Measurements from ENCODE around the gene EIF4B.
"Not testable (repeated sequence)": the region's sequence is repeated elsewhere in the genome, so short reads cannot be mapped to it uniquely, and the experiment has no call there.

Gene EIF4B

DNA sequence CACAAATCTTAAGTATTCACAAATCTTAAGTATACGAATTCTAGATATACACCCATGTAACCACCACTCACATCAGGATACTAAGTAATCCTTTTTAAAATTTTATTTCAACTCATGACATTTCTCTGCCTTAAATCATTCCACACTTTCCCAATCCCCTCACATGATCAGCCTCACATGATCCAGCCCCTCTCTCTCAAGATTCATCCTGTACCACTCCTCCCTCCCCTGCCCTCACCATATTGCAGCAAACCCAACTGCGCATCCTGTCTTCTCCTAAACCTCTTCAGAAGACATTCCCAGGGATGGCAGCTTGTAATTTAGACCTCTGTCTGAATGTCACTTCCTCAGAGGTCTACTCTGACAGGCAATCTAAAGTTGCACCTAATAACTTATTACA is 1.7 kb upstream of the EIF4B start:
- H3K9ac ChIP-seq (ENCODE audit: low read depth, low read length): no peak overlapping the region
- H3K4me3 ChIP-seq (ENCODE audit: low read length): peak overlapping the region; percentile 99
- H3K4me1 ChIP-seq (ENCODE audit: control insufficient read depth, insufficient read depth, low read length): peaks cover 26% of the 10 kb centered on the region
- H3K36me3 ChIP-seq (ENCODE audit: insufficient read depth, low read length): peaks cover 12% of the 10 kb centered on the region
- H3K4me2 ChIP-seq (ENCODE audit: low read length): peak overlapping the region; percentile 96
- H3K9me3 ChIP-seq (replicated peaks; ENCODE audit: low read length): no peaks in the 10 kb centered on the region
- H3K27me3 ChIP-seq (ENCODE audit: control insufficient read depth, insufficient read depth, low read length): peaks cover 2% of the 10 kb centered on the region

DNA sequence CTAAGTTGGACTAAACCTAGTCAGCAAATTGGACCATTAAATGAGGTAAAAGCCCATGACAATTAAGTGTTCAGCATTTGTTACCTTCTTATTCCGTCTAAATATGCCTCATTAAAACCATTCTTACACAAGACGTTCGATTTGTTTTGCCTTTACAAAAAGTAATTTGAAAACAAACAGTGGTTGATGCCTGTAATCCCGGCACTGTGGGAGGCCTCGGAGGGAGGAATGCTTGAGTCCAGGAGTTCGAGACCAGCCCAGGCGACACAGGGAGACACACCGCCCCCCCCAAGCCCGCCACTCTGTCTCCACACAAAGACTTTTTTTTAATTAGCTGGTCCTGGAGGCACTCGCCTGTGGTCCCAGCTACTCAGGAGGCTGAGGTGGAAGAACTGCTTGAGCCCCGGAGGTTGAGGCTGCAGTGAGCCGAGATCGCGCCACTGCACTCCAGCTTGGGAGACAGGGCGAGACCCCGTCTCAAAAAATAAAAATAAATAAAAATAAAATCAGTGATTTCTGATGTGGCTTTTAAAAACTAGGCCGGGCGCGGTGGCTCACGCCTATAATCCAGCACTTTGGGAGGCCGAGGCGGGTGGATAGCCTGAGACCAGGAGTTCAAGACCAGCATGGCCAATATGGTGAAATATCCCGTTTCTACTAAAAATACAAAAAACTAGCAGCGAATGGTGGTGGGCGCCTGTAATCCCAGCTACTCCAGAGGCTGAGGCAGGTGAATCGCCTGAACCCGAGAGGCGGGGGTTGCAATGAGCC is 856 bp upstream of the EIF4B start:
- Histone ChIP-seq H3K4me1 (ENCODE audit: control insufficient read depth, insufficient read depth, low read length) (peaks cover 30% of the 10 kb centered on the region), H3K27me3 (ENCODE audit: control insufficient read depth, insufficient read depth, low read length) (no peaks in the 10 kb centered on the region), H3K9ac (ENCODE audit: low read depth, low read length) (peak overlapping the region; percentile 98), H3K36me3 (ENCODE audit: insufficient read depth, low read length) (peaks cover 19% of the 10 kb centered on the region), H3K9me3 (replicated peaks; ENCODE audit: low read length) (no peaks in the 10 kb centered on the region), H3K4me3 (ENCODE audit: low read length) (peak overlapping the region; percentile 99), H3K4me2 (ENCODE audit: low read length) (peak overlapping the region; percentile 96)

DNA sequence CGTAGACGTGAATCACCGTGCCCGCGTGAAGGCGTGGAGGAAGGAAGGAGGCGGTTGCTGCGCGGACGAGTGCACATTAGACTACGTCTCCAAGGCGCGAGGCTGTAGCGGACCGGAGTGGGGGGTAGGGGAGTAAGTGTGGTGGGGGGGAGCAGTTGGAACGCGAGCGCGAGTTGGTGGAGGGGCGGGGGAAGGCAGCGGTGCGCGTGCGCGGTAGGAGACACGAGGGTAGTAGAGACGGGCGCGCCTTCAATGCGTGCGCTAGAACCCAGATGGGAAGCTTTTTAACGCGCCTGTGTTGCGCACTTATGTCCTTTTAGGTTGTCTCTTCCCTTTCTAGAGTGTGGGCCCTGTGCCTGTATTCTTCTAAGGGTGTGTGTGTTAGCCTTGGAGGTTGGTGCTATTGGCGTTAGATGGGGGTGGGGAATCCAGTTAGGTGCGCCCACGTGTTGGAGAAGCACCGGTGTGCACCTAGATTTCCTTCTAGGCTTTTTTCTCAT is 604 bp downstream of the EIF4B start:
- peak overlapping the region; percentile 99 for H3K4me3 ChIP-seq (ENCODE audit: low read length)
- peak overlapping the region; percentile 99 for H3K9ac ChIP-seq (ENCODE audit: low read depth, low read length)
- H3K4me2 ChIP-seq (ENCODE audit: low read length): peak overlapping the region; percentile 86
- H3K4me1 ChIP-seq (ENCODE audit: control insufficient read depth, insufficient read depth, low read length): peaks cover 30% of the 10 kb centered on the region
- no peaks in the 10 kb centered on the region for H3K9me3 ChIP-seq (replicated peaks; ENCODE audit: low read length)
- H3K36me3 ChIP-seq (ENCODE audit: insufficient read depth, low read length): peaks cover 27% of the 10 kb centered on the region
- no peaks in the 10 kb centered on the region for H3K27me3 ChIP-seq (ENCODE audit: control insufficient read depth, insufficient read depth, low read length)

DNA sequence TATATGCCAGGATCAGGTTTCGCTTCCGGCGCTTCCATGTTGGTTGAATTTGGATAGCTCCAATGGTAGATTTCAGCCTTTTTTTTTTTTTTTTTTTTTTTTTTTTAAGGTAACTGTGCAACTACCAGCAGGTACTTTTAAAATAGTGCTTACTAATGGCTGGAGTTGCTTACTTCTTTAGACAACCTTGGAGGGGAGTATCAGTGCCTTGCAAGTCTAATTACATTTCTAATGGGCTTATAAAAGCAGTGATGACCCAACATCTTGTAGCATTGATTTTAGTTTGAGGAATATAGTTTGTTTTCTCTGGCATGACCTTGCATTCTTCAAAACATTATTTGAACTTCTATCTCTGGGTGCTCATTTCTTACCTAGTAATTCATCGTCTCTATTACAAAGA is 1.1 kb downstream of the EIF4B start:
- peak overlapping the region; percentile 99 for H3K4me3 ChIP-seq (ENCODE audit: low read length)
- H3K4me1 ChIP-seq (ENCODE audit: control insufficient read depth, insufficient read depth, low read length): peaks cover 30% of the 10 kb centered on the region
- no peaks in the 10 kb centered on the region for H3K27me3 ChIP-seq (ENCODE audit: control insufficient read depth, insufficient read depth, low read length)
- no peaks in the 10 kb centered on the region for H3K9me3 ChIP-seq (replicated peaks; ENCODE audit: low read length)
- peak overlapping the region; percentile 86 for H3K4me2 ChIP-seq (ENCODE audit: low read length)
- H3K36me3 ChIP-seq (ENCODE audit: insufficient read depth, low read length): peaks cover 27% of the 10 kb centered on the region
- peak overlapping the region; percentile 99 for H3K9ac ChIP-seq (ENCODE audit: low read depth, low read length)

DNA sequence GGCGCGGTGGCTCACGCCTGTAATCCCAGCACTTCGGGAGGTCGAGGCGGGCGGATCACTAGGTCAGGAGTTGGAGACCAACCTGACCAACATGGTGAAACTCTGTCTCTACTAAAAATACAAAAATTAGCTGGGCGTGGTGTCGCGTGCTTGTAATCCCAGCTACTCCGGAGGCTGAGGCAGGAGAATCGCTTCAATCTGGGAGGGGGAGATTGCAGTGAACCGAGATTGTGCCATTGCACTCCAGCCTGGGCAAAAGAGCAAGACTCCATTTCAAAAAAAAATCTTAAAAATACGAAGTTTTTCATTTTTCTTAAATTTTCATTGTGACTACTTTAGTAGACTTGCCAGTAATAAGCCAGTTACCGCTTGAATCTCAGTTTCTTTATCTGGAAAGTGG is 2.5 kb downstream of the EIF4B start:
- H3K4me3 ChIP-seq (ENCODE audit: low read length); H3K27me3 ChIP-seq (ENCODE audit: control insufficient read depth, insufficient read depth, low read length); H3K9me3 ChIP-seq (replicated peaks; ENCODE audit: low read length); H3K9ac ChIP-seq (ENCODE audit: low read depth, low read length): not testable (repeated sequence)
- peaks cover 30% of the 10 kb centered on the region for H3K4me1 ChIP-seq (ENCODE audit: control insufficient read depth, insufficient read depth, low read length)
- peak overlapping the region; percentile 86 for H3K4me2 ChIP-seq (ENCODE audit: low read length)
- peaks cover 32% of the 10 kb centered on the region for H3K36me3 ChIP-seq (ENCODE audit: insufficient read depth, low read length)

DNA sequence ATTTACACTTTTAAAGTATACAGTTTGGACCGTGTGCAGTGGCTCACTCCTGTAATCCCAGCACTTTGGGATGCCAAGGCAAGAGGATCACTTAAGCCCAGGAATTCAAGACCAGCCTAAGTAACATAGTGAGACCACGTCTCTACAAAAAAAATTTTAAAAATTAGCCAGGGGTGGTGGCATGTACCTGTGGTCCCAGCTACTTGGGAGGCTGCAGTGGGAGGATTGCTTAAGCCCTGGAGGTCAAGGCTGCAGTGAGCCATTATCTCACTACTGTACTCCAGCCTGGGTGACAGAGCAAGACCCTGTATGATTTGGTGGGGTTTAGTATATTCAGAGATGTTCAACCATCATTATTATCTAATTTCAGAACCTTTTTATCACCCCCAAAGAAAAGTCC is 4.7 kb downstream of the EIF4B start:
- Histone ChIP-seq H3K9me3 (replicated peaks; ENCODE audit: low read length) (no peaks in the 10 kb centered on the region), H3K4me3 (ENCODE audit: low read length) (no peak overlapping the region), H3K4me2 (ENCODE audit: low read length) (no peak overlapping the region), H3K27me3 (ENCODE audit: control insufficient read depth, insufficient read depth, low read length) (no peaks in the 10 kb centered on the region), H3K36me3 (ENCODE audit: insufficient read depth, low read length) (peaks cover 34% of the 10 kb centered on the region), H3K4me1 (ENCODE audit: control insufficient read depth, insufficient read depth, low read length) (peaks cover 16% of the 10 kb centered on the region), H3K9ac (ENCODE audit: low read depth, low read length) (no peak overlapping the region)

DNA sequence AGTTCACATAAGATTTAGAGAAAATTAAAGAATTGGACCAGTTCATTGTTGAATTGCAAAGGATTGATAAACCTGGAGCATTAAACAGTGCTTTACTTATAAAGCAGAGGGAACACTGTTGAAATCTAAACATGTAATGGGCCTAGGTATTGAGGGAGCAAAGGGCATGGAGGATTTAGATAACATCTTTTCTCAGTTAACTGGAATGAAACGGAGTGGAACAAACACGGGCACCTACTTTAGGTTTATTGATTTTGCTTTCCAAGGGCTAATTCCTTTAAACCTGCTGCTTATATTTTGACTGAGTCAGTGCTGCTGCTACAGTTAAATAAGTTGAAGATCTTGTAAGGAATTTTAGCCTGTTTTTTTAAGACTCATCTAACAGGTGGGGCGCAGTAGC is 5.6 kb downstream of the EIF4B start:
- no peak overlapping the region for H3K4me2 ChIP-seq (ENCODE audit: low read length)
- H3K4me3 ChIP-seq (ENCODE audit: low read length): no peak overlapping the region
- H3K9ac ChIP-seq (ENCODE audit: low read depth, low read length): no peak overlapping the region
- peaks cover 16% of the 10 kb centered on the region for H3K4me1 ChIP-seq (ENCODE audit: control insufficient read depth, insufficient read depth, low read length)
- H3K27me3 ChIP-seq (ENCODE audit: control insufficient read depth, insufficient read depth, low read length): no peaks in the 10 kb centered on the region
- no peaks in the 10 kb centered on the region for H3K9me3 ChIP-seq (replicated peaks; ENCODE audit: low read length)
- peaks cover 42% of the 10 kb centered on the region for H3K36me3 ChIP-seq (ENCODE audit: insufficient read depth, low read length)

DNA sequence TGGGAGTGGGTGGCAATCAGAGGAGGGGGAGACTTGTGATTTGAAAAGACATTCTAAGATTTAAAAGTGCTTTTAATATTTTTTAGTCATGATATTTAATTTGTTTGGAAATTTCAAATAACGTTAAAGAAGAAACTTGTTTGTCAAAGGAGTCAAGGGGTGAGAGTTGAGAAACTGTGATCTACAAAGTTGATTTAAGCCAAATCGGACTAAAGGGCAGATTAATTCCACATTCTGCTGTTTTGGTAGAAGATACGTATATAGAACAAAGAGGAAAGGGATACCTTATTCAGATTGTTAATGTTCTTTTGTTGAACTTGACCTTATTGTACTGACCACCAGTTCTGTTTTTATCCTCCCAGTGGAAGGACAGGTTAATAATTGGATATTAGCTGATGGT is 6.7 kb downstream of the EIF4B start:
- no peaks in the 10 kb centered on the region for H3K9me3 ChIP-seq (replicated peaks; ENCODE audit: low read length)
- H3K27me3 ChIP-seq (ENCODE audit: control insufficient read depth, insufficient read depth, low read length): no peaks in the 10 kb centered on the region
- H3K4me3 ChIP-seq (ENCODE audit: low read length): no peak overlapping the region
- no peak overlapping the region for H3K9ac ChIP-seq (ENCODE audit: low read depth, low read length)
- H3K4me2 ChIP-seq (ENCODE audit: low read length): no peak overlapping the region
- peaks cover 11% of the 10 kb centered on the region for H3K4me1 ChIP-seq (ENCODE audit: control insufficient read depth, insufficient read depth, low read length)
- H3K36me3 ChIP-seq (ENCODE audit: insufficient read depth, low read length): peaks cover 53% of the 10 kb centered on the region

DNA sequence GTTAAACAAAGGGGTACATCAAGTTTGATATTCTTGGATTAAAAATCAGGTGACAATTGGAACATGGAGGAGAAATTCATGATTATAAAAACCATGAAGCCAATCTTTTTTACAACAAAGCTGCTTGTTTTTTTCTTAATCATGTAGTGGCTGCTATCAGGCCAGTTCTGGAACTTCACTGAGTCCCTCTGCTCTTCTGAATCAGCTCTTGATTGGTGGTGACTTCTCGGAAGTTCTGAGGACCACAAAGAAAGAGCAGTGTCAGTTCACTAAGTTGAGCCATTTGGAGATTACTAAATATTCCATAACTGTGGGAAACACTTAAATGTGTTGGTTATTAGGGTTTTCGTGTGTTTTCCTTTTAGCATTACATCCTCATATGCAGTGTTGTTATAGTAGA is 8.5 kb downstream of the EIF4B start:
- Histone ChIP-seq H3K36me3 (ENCODE audit: insufficient read depth, low read length) (peaks cover 55% of the 10 kb centered on the region), H3K9me3 (replicated peaks; ENCODE audit: low read length) (no peaks in the 10 kb centered on the region), H3K4me1 (ENCODE audit: control insufficient read depth, insufficient read depth, low read length) (peaks cover 5% of the 10 kb centered on the region), H3K27me3 (ENCODE audit: control insufficient read depth, insufficient read depth, low read length) (no peaks in the 10 kb centered on the region), H3K9ac (ENCODE audit: low read depth, low read length) (no peak overlapping the region), H3K4me2 (ENCODE audit: low read length) (no peak overlapping the region), H3K4me3 (ENCODE audit: low read length) (no peak overlapping the region)

DNA sequence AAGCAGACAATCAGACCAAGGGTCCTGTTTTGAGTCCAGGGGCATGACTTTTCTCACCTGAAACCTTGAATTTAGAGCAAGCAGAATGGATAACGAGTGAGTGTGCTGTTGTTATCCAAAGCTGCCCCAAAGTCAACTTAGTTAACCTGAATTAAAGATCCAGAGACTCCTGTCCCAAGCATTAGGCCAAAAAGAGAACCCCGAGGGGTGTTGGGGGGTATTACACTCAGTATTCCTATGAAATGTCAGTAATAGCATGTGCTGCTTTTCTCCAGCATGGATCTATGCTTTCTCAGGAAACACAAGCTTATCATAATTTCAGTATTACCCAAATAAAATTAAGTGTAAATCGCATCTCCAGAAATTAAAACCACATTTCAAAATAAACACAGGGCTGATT is 19.0 kb downstream of the EIF4B start:
- H3K4me1 ChIP-seq (ENCODE audit: control insufficient read depth, insufficient read depth, low read length): no peaks in the 10 kb centered on the region
- peaks cover 75% of the 10 kb centered on the region for H3K36me3 ChIP-seq (ENCODE audit: insufficient read depth, low read length)
- no peak overlapping the region for H3K4me2 ChIP-seq (ENCODE audit: low read length)
- H3K9me3 ChIP-seq (replicated peaks; ENCODE audit: low read length): no peaks in the 10 kb centered on the region
- H3K9ac ChIP-seq (ENCODE audit: low read depth, low read length): no peak overlapping the region
- no peak overlapping the region for H3K4me3 ChIP-seq (ENCODE audit: low read length)
- no peaks in the 10 kb centered on the region for H3K27me3 ChIP-seq (ENCODE audit: control insufficient read depth, insufficient read depth, low read length)

DNA sequence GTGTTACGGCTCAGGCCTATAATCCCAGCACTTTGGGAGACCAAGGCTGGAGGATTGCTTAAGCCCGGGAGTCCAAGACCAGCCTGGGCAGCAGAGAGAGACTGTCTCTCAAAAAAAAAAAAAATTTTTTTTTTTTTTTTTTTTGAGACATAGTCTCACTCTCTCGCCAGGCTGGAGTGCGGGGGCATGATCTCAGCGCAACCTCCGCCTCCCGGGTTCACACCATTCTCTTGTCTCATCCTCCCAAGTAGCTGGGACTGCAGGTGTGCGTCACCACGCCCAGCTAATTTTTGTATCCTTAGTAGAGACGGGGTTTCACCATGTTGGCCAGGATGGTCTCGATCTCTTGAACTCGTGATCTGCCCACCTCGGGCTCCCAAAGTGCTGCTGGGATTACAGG is 20.8 kb downstream of the EIF4B start:
- H3K9ac ChIP-seq (ENCODE audit: low read depth, low read length); H3K4me2 ChIP-seq (ENCODE audit: low read length); H3K27me3 ChIP-seq (ENCODE audit: control insufficient read depth, insufficient read depth, low read length); H3K9me3 ChIP-seq (replicated peaks; ENCODE audit: low read length); H3K4me3 ChIP-seq (ENCODE audit: low read length); H3K4me1 ChIP-seq (ENCODE audit: control insufficient read depth, insufficient read depth, low read length): not testable (repeated sequence)
- peaks cover 72% of the 10 kb centered on the region for H3K36me3 ChIP-seq (ENCODE audit: insufficient read depth, low read length)

DNA sequence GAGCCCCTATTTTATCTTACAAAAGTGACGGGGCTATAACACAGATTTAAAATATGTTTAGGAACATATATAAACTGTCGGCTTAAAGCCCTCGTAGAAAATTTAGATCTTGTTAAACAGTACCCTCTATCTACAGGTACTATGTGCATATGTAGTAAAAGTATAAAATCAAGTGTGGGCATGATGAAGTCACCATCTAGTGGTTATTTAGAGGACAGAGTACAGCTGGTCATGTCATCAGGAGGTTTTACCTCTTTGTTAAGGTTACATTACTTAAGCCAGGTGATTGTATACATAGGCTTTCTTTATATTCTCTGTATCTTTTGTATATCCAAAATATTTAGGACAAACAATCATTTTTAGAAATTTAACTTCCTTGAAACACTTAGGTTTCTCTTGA is 25.4 kb downstream of the EIF4B start:
- Histone ChIP-seq H3K4me3 (ENCODE audit: low read length) (no peak overlapping the region), H3K27me3 (ENCODE audit: control insufficient read depth, insufficient read depth, low read length) (no peaks in the 10 kb centered on the region), H3K9ac (ENCODE audit: low read depth, low read length) (no peak overlapping the region), H3K9me3 (replicated peaks; ENCODE audit: low read length) (no peaks in the 10 kb centered on the region), H3K36me3 (ENCODE audit: insufficient read depth, low read length) (peaks cover 62% of the 10 kb centered on the region), H3K4me1 (ENCODE audit: control insufficient read depth, insufficient read depth, low read length) (no peaks in the 10 kb centered on the region), H3K4me2 (ENCODE audit: low read length) (no peak overlapping the region)
